ENCODE data around the gene AP1G2. TPM values are rescaled to one million over a fixed set of nuclear protein-coding genes. Genes with fewer than 3 reads are reported as not detected.

Gene AP1G2
- total and polyA plus RNA-seq, 2 of the 13 experiments (the other 11 are each of a cell fraction or from before 2014, with no cell fraction given): 96.9 to 611 TPM

- in situ Hi-C loops (cut with HindIII; ENCODE audit: extremely low pct_ligation_motif_present, low pct_unique_long_range_greater_than_20kb): no loop called here
- ChIA-PET POLR2A (interaction anchor here (1.2 to 3.5 kb wide), 2 partner anchors 10 to 19 kb away, joined by 4 to 17 read pairs; partner anchors contain the start of gene THTPA), CTCF (ENCODE audit: low intra/inter-chr PET ratio, low total read pairs) (no interaction called here)
- TF ChIP-seq ZMYM3 (CRISPR knock-in tag; IDR thresholded peaks at IDR 0.05) (peak; percentile 37; the same call in 1 of the 2 replicates), ZNF768 (CRISPR knock-in tag; IDR thresholded peaks at IDR 0.05) (peak; percentile 83; the same call in 1 of the 2 replicates), TFDP1 (CRISPR knock-in tag; IDR thresholded peaks at IDR 0.05; ENCODE audit: borderline replicate concordance) (no peak)
- WGBS (ENCODE audit: low lambda C conversion rate): 93% methylated on average over 2 of the region's 2 CpGs
- DNase-seq (ENCODE audit: low spot score) (no peak), FAIRE-seq (no peak), ATAC-seq (no peak)
- Histone ChIP-seq H2AFZ (ENCODE audit: low read length) (no peak overlapping the region), H4K20me1 (ENCODE audit: insufficient read depth, low read length) (no peaks in the 10 kb centered on the region), H3K36me3 (replicated peaks in 1 of 2; ENCODE audit: control insufficient read depth in 1 of 2, insufficient read depth in 2 of 2, low read length in 2 of 2) (no peaks in the 10 kb centered on the region), H3K4me2 (ENCODE audit: low read depth, low read length) (no peak overlapping the region), H3K9ac (ENCODE audit: insufficient read depth, low read depth, low read length) (no peak overlapping the region), H3K79me2 (ENCODE audit: insufficient read depth, low read length) (no peaks in the 10 kb centered on the region), H3K4me3 (replicated peaks in 1 of 3; ENCODE audit: insufficient read depth in 1 of 3, low read depth in 2 of 3, low read length in 3 of 3) (no peak overlapping the region), H3K27me3 (ENCODE audit: control insufficient read depth in 1 of 2, insufficient read depth in 2 of 2, low read length in 2 of 2) (no peaks in the 10 kb centered on the region), H3K9me3 (ENCODE audit: low read length) (no peaks in the 10 kb centered on the region), H3K27ac (ENCODE audit: extremely low read length, insufficient read depth, low read length) (no peak overlapping the region), H3K4me1 (ENCODE audit: insufficient read depth, low read length) (no peaks in the 10 kb centered on the region)
- BruUV-seq (replicated peaks): no TSS peak
- intact Hi-C loops (cut with micrococcal nuclease; ENCODE audit: unreplicated experiment): no loop called here
Measured at GRCh38 chr14:23536494-23536893, 31.1 kb downstream of the AP1G2 start.

GRCh38 chr14:23535943-23536342 lies 31.6 kb downstream of the AP1G2 start:
- H3K79me2 ChIP-seq (ENCODE audit: insufficient read depth, low read length): no peaks in the 10 kb centered on the region
- H3K4me2 ChIP-seq (ENCODE audit: low read depth, low read length): no peak overlapping the region
- H3K4me1 ChIP-seq (ENCODE audit: insufficient read depth, low read length): no peaks in the 10 kb centered on the region
- FAIRE-seq: no peak
- ATAC-seq: no peak
- in situ Hi-C loops (cut with HindIII; ENCODE audit: extremely low pct_ligation_motif_present, low pct_unique_long_range_greater_than_20kb) (no loop called here), intact Hi-C loops (cut with micrococcal nuclease; ENCODE audit: unreplicated experiment) (no loop called here)
- H3K36me3 ChIP-seq (replicated peaks in 1 of 2; ENCODE audit: control insufficient read depth in 1 of 2, insufficient read depth in 2 of 2, low read length in 2 of 2): no peaks in the 10 kb centered on the region
- POLR2A ChIA-PET: interaction anchor here (3.5 kb wide), 1 partner anchor 20 kb away, joined by 17 read pairs; the partner anchor contains the start of gene THTPA
- H3K27ac ChIP-seq (ENCODE audit: extremely low read length, insufficient read depth, low read length): no peak overlapping the region
- no peak overlapping the region for H3K9ac ChIP-seq (ENCODE audit: insufficient read depth, low read depth, low read length)
- CTCF ChIA-PET (ENCODE audit: low intra/inter-chr PET ratio, low total read pairs): no interaction called here
- H4K20me1 ChIP-seq (ENCODE audit: insufficient read depth, low read length): no peaks in the 10 kb centered on the region
- no peak overlapping the region for H2AFZ ChIP-seq (ENCODE audit: low read length)
- BruUV-seq (replicated peaks): no TSS peak
- H3K27me3 ChIP-seq (ENCODE audit: control insufficient read depth in 1 of 2, insufficient read depth in 2 of 2, low read length in 2 of 2): no peaks in the 10 kb centered on the region
- H3K4me3 ChIP-seq (replicated peaks in 1 of 3; ENCODE audit: insufficient read depth in 1 of 3, low read depth in 2 of 3, low read length in 3 of 3): no peak overlapping the region
- no peaks in the 10 kb centered on the region for H3K9me3 ChIP-seq (ENCODE audit: low read length)
- DNase-seq (ENCODE audit: low spot score): no peak
- 88% methylated on average over 4 of the region's 4 CpGs for WGBS (ENCODE audit: low lambda C conversion rate)
- TF ChIP-seq TGIF2 (CRISPR knock-in tag; IDR thresholded peaks at IDR 0.05) (no peak), AKNA (CRISPR knock-in tag; IDR thresholded peaks at IDR 0.05; ENCODE audit: borderline replicate concordance) (no peak), ZNF790 (CRISPR knock-in tag; IDR thresholded peaks at IDR 0.05; ENCODE audit: borderline replicate concordance) (0 out of 2 replicates have a peak, but pooled peaks have one; percentile 35), GLMP (CRISPR knock-in tag; IDR thresholded peaks at IDR 0.05; ENCODE audit: borderline replicate concordance) (no peak), ZNF709 (CRISPR knock-in tag; IDR thresholded peaks at IDR 0.05) (0 out of 2 replicates have a peak, but pooled peaks have one; percentile 44), POGK (CRISPR knock-in tag; conservative IDR thresholded peaks at IDR 0.05) (no peak)
